Neural cell (in vitro differentiated cells): ENCODE results near the gene PRKCQ. TPM values are rescaled to one million over a fixed set of nuclear protein-coding genes. Genes with fewer than 3 reads are reported as not detected.

ENCODE experiments used
- H2AFZ ChIP-seq: fragments of 200-600, 300-800 bp; sonication (generic), shearing (Covaris generic); 2 replicates; pipeline ENCODE4 v1.6.0; 2014; ENCODE audit warnings: low read depth, mild to moderate bottlenecking, antibody characterized with exemption, low read length, moderate library complexity
- H3F3A ChIP-seq: fragments of 200-600 bp; shearing (Covaris generic); 2 replicates; pipeline ENCODE4 v1.6.1; 2016; ENCODE audit warnings: mild to moderate bottlenecking, moderate library complexity, mixed read lengths, antibody characterized with exemption, low read length; ENCODE audit not compliant: insufficient read depth, poor library complexity, severe bottlenecking
- H3K27ac ChIP-seq: fragments of 200-600, 300-800 bp; sonication (generic), shearing (Covaris generic); 2 replicates; pipeline ENCODE4 v1.5.1; 2014; ENCODE audit warnings: mild to moderate bottlenecking, low read length, moderate library complexity
- H3K27me3 ChIP-seq: fragments of 300-800, 200-600 bp; sonication (generic), shearing (Covaris generic); 2 replicates; pipeline ENCODE4 v1.6.0; 2014; ENCODE audit warnings: mild to moderate bottlenecking, low read depth, low read length, moderate library complexity; ENCODE audit not compliant: insufficient read depth
- H3K36me3 ChIP-seq: fragments of 300-800, 200-600 bp; sonication (generic), shearing (Covaris generic); 2 replicates; pipeline ENCODE4 v1.5.1; 2014; ENCODE audit warnings: mild to moderate bottlenecking, antibody characterized with exemption, low read length, moderate library complexity; ENCODE audit not compliant: insufficient read depth
- H3K4me2 ChIP-seq: fragments of 300-800, 200-600 bp; sonication (generic), shearing (Covaris generic); 2 replicates; pipeline ENCODE4 v1.6.0; 2014; ENCODE audit warnings: mild to moderate bottlenecking, low read length
- H3K4me3 ChIP-seq: fragments of 300-800, 200-600 bp; sonication (generic), shearing (Covaris generic); 2 replicates; pipeline ENCODE4 v1.5.1; 2014; ENCODE audit warnings: mild to moderate bottlenecking, low read length, moderate library complexity
- H3K79me2 ChIP-seq: fragments of 200-600 bp; shearing (Covaris generic); replicated peaks from 2 replicates; pipeline ENCODE4 v1.6.0; 2014; ENCODE audit warnings: mild to moderate bottlenecking, low read length, moderate library complexity; ENCODE audit not compliant: insufficient read depth
- H3K9ac ChIP-seq: fragments of 300-800, 200-600 bp; sonication (generic), shearing (Covaris generic); 2 replicates; pipeline ENCODE4 v1.6.1; 2016; ENCODE audit warnings: mild to moderate bottlenecking, low read length, mixed read lengths
- H3K9me2 ChIP-seq: fragments of 200-600 bp; shearing (Covaris generic); 2 replicates; pipeline ENCODE4 v1.6.1; 2016; ENCODE audit warnings: mild to moderate bottlenecking, low read length, mixed read lengths; ENCODE audit not compliant: insufficient read depth
- H3K9me3 ChIP-seq: fragments of 200-600, 300-800 bp; sonication (generic), shearing (Covaris generic); 2 replicates; pipeline ENCODE4 v1.6.1; 2016; ENCODE audit warnings: mild to moderate bottlenecking, mixed run types, low read length, moderate library complexity, mixed read lengths
- H4K20me1 ChIP-seq: fragments of 200-600 bp; shearing (Covaris generic); 2 replicates; pipeline ENCODE4 v1.6.1; 2016; ENCODE audit warnings: mild to moderate bottlenecking, mixed run types; ENCODE audit not compliant: insufficient read depth
- EP300 ChIP-seq: fragments of 450-650 bp; conservative IDR thresholded peaks from 2 replicates; pipeline ENCODE4 v1.6.1; 2014; ENCODE audit warnings: antibody characterized with exemption, mild to moderate bottlenecking, moderate library complexity; ENCODE audit not compliant: poor library complexity, severe bottlenecking
- EZH2 ChIP-seq: fragments of 200-600, 300-800 bp; shearing (Covaris generic), sonication (generic); IDR thresholded peaks from 2 replicates; pipeline ENCODE4 v1.6.1; 2014; ENCODE audit warnings: antibody characterized with exemption, low read length, borderline replicate concordance, mild to moderate bottlenecking; ENCODE audit not compliant: insufficient read depth, poor library complexity, severe bottlenecking
- MXI1 ChIP-seq: fragments of 450-650 bp; conservative IDR thresholded peaks from 2 replicates; pipeline ENCODE4 v1.6.1; 2014; ENCODE audit warnings: antibody characterized with exemption, mild to moderate bottlenecking; ENCODE audit not compliant: poor library complexity, severe bottlenecking
- POLR2AphosphoS5 ChIP-seq: IDR thresholded peaks from 2 replicates; pipeline ENCODE4 v1.6.1; 2012
- RAD21 ChIP-seq: fragments of 450-650 bp; conservative IDR thresholded peaks from 2 replicates; pipeline ENCODE4 v1.6.1; 2014; ENCODE audit warnings: antibody characterized with exemption, mild to moderate bottlenecking, moderate library complexity
- SMC3 ChIP-seq: fragments of 450-650 bp; conservative IDR thresholded peaks from 2 replicates; pipeline ENCODE4 v1.6.1; 2014; ENCODE audit warnings: antibody characterized with exemption, mild to moderate bottlenecking, moderate library complexity; ENCODE audit not compliant: poor library complexity
- TAF1 ChIP-seq: IDR thresholded peaks from 2 replicates; pipeline ENCODE4 v1.6.1; 2012; ENCODE audit warnings: low read depth
- polyA plus RNA-seq: library from polyadenylated mRNA; depleted of rRNA; stranded (reverse); fragments of >200 nt; gene quantifications from 2 replicates; pipeline ENCODE4 v1.2.3, GENCODE V29; 2014
- TF ChIP-seq, protein P1 (sequence below): IDR thresholded peaks from 2 replicates; pipeline ENCODE4 v1.6.1; 2012; ENCODE audit warnings: borderline replicate concordance
- TF ChIP-seq, protein P2 (sequence below): fragments of 450-650 bp; IDR thresholded peaks from 2 replicates; pipeline ENCODE4 v1.5.1; 2014; ENCODE audit warnings: antibody characterized with exemption, mild to moderate bottlenecking, moderate library complexity; ENCODE audit not compliant: poor library complexity, severe bottlenecking

PRKCQ gene
- polyA plus RNA-seq, 1 donor from 2014 or later = 0.61 TPM

DNA sequence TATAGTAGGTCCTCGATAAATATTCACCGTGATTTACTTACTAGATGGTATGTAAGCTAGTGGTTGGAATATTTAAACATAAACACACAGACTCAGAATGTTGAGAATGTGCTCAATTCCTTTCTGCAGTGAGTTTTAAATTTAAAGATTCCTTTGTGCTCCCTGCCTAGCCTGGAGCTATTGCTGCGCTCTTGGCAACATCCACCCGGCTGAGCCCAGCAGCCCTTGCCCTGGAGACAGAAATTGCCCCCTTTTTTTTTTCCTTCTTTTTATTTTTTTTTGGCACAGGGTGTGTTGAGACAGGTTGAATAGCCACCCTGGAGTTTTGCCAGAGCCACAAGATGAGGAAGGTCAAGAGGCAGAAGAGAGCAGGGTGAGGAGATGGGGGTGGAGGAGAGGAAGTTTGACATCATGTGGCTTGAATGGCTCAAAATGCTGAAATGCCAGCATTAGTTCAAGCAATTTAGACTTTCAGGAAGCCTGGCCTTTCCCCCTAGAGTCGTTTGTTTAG, 180.8 kb downstream of the PRKCQ start:
- no peaks in the 10 kb centered on the region for H3K79me2 ChIP-seq
- H3K27me3 ChIP-seq = no peaks in the 10 kb centered on the region
- no peak overlapping the region for H3K4me2 ChIP-seq
- no peak overlapping the region for H2AFZ ChIP-seq
- H3F3A ChIP-seq = no peaks in the 10 kb centered on the region
- no peaks in the 10 kb centered on the region for H3K9me3 ChIP-seq
- no peaks in the 10 kb centered on the region for H4K20me1 ChIP-seq
- no peak overlapping the region for H3K27ac ChIP-seq
- H3K4me3 ChIP-seq = no peak overlapping the region
- no peaks in the 10 kb centered on the region for H3K36me3 ChIP-seq
- TF ChIP-seq POLR2AphosphoS5 = no peak
- TF ChIP-seq, protein P1, sequence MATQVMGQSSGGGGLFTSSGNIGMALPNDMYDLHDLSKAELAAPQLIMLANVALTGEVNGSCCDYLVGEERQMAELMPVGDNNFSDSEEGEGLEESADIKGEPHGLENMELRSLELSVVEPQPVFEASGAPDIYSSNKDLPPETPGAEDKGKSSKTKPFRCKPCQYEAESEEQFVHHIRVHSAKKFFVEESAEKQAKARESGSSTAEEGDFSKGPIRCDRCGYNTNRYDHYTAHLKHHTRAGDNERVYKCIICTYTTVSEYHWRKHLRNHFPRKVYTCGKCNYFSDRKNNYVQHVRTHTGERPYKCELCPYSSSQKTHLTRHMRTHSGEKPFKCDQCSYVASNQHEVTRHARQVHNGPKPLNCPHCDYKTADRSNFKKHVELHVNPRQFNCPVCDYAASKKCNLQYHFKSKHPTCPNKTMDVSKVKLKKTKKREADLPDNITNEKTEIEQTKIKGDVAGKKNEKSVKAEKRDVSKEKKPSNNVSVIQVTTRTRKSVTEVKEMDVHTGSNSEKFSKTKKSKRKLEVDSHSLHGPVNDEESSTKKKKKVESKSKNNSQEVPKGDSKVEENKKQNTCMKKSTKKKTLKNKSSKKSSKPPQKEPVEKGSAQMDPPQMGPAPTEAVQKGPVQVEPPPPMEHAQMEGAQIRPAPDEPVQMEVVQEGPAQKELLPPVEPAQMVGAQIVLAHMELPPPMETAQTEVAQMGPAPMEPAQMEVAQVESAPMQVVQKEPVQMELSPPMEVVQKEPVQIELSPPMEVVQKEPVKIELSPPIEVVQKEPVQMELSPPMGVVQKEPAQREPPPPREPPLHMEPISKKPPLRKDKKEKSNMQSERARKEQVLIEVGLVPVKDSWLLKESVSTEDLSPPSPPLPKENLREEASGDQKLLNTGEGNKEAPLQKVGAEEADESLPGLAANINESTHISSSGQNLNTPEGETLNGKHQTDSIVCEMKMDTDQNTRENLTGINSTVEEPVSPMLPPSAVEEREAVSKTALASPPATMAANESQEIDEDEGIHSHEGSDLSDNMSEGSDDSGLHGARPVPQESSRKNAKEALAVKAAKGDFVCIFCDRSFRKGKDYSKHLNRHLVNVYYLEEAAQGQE = no peak
- no peak for TF ChIP-seq EZH2
- no peak for TF ChIP-seq SMC3
- TF ChIP-seq TAF1 = no peak
- no peak for TF ChIP-seq MXI1
- TF ChIP-seq, protein P2, sequence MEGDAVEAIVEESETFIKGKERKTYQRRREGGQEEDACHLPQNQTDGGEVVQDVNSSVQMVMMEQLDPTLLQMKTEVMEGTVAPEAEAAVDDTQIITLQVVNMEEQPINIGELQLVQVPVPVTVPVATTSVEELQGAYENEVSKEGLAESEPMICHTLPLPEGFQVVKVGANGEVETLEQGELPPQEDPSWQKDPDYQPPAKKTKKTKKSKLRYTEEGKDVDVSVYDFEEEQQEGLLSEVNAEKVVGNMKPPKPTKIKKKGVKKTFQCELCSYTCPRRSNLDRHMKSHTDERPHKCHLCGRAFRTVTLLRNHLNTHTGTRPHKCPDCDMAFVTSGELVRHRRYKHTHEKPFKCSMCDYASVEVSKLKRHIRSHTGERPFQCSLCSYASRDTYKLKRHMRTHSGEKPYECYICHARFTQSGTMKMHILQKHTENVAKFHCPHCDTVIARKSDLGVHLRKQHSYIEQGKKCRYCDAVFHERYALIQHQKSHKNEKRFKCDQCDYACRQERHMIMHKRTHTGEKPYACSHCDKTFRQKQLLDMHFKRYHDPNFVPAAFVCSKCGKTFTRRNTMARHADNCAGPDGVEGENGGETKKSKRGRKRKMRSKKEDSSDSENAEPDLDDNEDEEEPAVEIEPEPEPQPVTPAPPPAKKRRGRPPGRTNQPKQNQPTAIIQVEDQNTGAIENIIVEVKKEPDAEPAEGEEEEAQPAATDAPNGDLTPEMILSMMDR = no peak
- no peak for TF ChIP-seq EP300
- no peak for TF ChIP-seq RAD21
- H3K9me2 ChIP-seq = no peaks in the 10 kb centered on the region
- H3K9ac ChIP-seq = no peak overlapping the region

DNA sequence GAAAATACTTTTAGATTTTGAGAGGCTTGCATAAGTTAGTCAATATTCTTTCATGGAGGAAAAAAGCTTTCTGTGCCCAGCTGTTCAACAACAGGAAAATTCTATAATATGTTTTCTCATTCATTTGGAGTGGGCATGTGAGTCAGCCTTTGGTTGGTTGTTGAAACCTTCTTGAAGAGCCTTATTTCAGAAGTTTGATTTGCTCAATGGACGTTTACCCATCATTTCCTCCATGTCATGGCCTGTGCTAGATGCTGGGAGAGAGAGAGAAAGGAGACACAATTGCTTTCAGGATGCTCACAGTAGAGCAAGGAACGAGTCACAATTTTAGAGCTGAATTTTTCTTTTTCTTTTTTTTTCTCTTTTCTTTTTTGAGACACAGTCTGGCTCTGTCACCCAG, 181.7 kb downstream of the PRKCQ start:
- H3K27me3 ChIP-seq = no peaks in the 10 kb centered on the region
- H3K9me2 ChIP-seq = no peaks in the 10 kb centered on the region
- H2AFZ ChIP-seq = no peak overlapping the region
- no peak overlapping the region for H3K9ac ChIP-seq
- no peak overlapping the region for H3K4me3 ChIP-seq
- no peaks in the 10 kb centered on the region for H3K9me3 ChIP-seq
- H3K4me2 ChIP-seq = no peak overlapping the region
- no peaks in the 10 kb centered on the region for H4K20me1 ChIP-seq
- H3K79me2 ChIP-seq = no peaks in the 10 kb centered on the region
- H3F3A ChIP-seq = no peaks in the 10 kb centered on the region
- no peaks in the 10 kb centered on the region for H3K36me3 ChIP-seq
- no peak overlapping the region for H3K27ac ChIP-seq
- TF ChIP-seq TAF1 = no peak
- no peak for TF ChIP-seq EP300
- TF ChIP-seq EZH2 = no peak
- TF ChIP-seq, protein P1 = no peak
- TF ChIP-seq RAD21 = no peak
- no peak for TF ChIP-seq POLR2AphosphoS5
- TF ChIP-seq, protein P2 = no peak
- TF ChIP-seq SMC3 = no peak
- no peak for TF ChIP-seq MXI1
